Tongue (tissue), 3 donors: Measurements from ENCODE around the gene GCAT. TPM values are rescaled to one million over a fixed set of nuclear protein-coding genes. Genes with fewer than 3 reads are reported as not detected.
A peak's percentile ranks its signal among the peaks of the same experiment; 100 is the strongest.

Experiments
- DNase-seq: peaks from one replicate; pipeline ENCODE4 v3.0.0-alpha.2; 2015
- small RNA-seq: library from RNA; depleted of rRNA; stranded (forward); fragments of <200 nt; gene quantifications from one replicate; pipeline ENCODE3, GENCODE V24; 2014; ENCODE audit warnings: low replicate concordance
- total RNA-seq: library from RNA; depleted of rRNA; stranded (reverse); fragments of >200 nt; gene quantifications from one replicate; pipeline ENCODE4 v1.2.3, GENCODE V29; 2014

The GCAT gene
- total RNA-seq, 1 donor from 2014 or later, result 16.7 TPM

- no peak for DNase-seq
Observed at GRCh38 chr22:37844904-37845329, 37.2 kb downstream of the GCAT start.

- DNase-seq, result no peak
Observed at GRCh38 chr22:37846433-37846832, 38.7 kb downstream of the GCAT start.

GRCh38 chr22:37848587-37849088 lies 40.9 kb downstream of the GCAT start:
- peak; percentile 37 for DNase-seq

- DNase-seq, result peak; percentile 96
Observed at GRCh38 chr22:37849089-37849751, 41.5 kb downstream of the GCAT start, which contains the start of gene EIF3L. EIF3L (plus strand) TSS chr22:37849419; CDS start chr22:37849450, 31 bp downstream.

- DNase-seq, result no peak
Observed at GRCh38 chr22:37850801-37851200, 43.1 kb downstream of the GCAT start.

GRCh38 chr22:37852418-37852817 lies 44.7 kb downstream of the GCAT start:
- DNase-seq, result no peak

GRCh38 chr22:37854946-37855345 lies 47.2 kb downstream of the GCAT start:
- DNase-seq, result no peak

- DNase-seq, result no peak
Observed at GRCh38 chr22:37855462-37855861, 47.7 kb downstream of the GCAT start.

- no peak for DNase-seq
Observed at GRCh38 chr22:37860796-37861421, 53.2 kb downstream of the GCAT start.

- no peak for DNase-seq
Observed at GRCh38 chr22:37862570-37863325, 55.0 kb downstream of the GCAT start.

- DNase-seq, result no peak
Observed at GRCh38 chr22:37865510-37865909, 57.8 kb downstream of the GCAT start.

Small RNAs within 50 kb of the gene (small RNA-seq; reads per million reads assigned to genes)
- 0.68 reads per million, percentile 80 among the genes with 10 or more reads in this experiment for gene MIR659

Other genes with a start within 250 kb of the GCAT start
- 25.5 TPM for gene CDC42EP1, start 247.5 kb upstream of the GCAT start, total RNA-seq
- not detected for gene LGALS2, start 227.8 kb upstream of the GCAT start, total RNA-seq
- 47.5 TPM for gene GGA1, start 199.1 kb upstream of the GCAT start, total RNA-seq
- 31.8 TPM for gene SH3BP1, start 168.3 kb upstream of the GCAT start, total RNA-seq
- gene PDXP, start 149.2 kb upstream of the GCAT start, total RNA-seq, result 12.3 TPM
- gene LGALS1, start 132.3 kb upstream of the GCAT start, total RNA-seq, result 1,436 TPM
- 19.4 TPM for gene NOL12, start 121.6 kb upstream of the GCAT start, total RNA-seq
- 87.7 TPM for gene TRIOBP, start 110.9 kb upstream of the GCAT start, total RNA-seq
- not detected for gene GALR3, start 15.4 kb downstream of the GCAT start, total RNA-seq
- gene ANKRD54, start 36.4 kb downstream of the GCAT start, total RNA-seq, result 23.5 TPM
- gene EIF3L, start 41.5 kb downstream of the GCAT start, total RNA-seq, result 606 TPM
- 19.3 TPM for gene MICALL1, start 98.4 kb downstream of the GCAT start, total RNA-seq
- gene C22orf23, start 145.7 kb downstream of the GCAT start, total RNA-seq, result not detected
- gene POLR2F, start 145.8 kb downstream of the GCAT start, total RNA-seq, result 24.7 TPM
- gene SOX10, start 176.6 kb downstream of the GCAT start, total RNA-seq, result 14.9 TPM
- 14.9 TPM for gene PICK1, start 249.5 kb downstream of the GCAT start, total RNA-seq